ENCODE results near the gene SMIM28. TPM values are rescaled to one million over a fixed set of nuclear protein-coding genes. Genes with fewer than 3 reads are reported as not detected.

The SMIM28 gene
- total and polyA plus RNA-seq, 2 of the 4 experiments (the other 2 are of a cell fraction): not detected

DNA sequence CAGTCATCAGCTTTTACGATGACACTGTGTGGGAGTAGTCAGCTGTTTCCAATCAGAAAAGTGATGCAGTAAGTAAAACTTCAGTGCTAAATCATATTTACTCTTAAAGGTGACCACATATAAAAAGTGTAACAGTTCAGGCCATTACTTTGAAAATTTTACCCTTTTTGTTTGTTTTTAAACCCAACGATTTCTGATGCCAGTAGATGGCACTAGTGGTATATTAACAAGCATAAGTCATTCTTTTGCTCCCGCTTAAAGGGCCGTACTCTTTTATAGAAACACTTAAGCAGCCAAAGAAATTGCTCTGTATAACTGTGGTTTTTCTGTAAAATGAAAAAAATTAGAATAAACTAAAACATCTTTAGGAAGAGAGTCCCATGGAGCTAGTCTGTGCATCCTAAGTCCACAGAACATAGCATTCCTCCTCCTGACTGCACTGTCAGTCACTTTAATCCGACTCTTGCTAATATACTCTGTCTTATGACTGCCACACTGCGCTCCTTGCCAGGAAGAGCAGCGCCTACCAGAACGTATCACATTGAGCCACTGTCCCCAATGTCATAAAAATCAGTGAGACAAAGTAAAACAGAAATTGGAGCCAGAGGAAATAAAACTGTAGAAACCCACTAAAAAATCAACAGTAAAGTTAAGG, 51.4 kb downstream of the SMIM28 start:
- Histone ChIP-seq H3K56ac (ENCODE audit: extremely low read depth, insufficient read depth, low read length) (no peak overlapping the region), H3K9me3 (ENCODE audit: control insufficient read depth, insufficient read depth, low read length) (no peaks in the 10 kb centered on the region), H4K5ac (ENCODE audit: low read depth, low read length) (no peak overlapping the region), H3K4me2 (ENCODE audit: low read depth, low read length) (no peak overlapping the region), H3K79me1 (ENCODE audit: low read depth in 1 of 2, low read length in 2 of 2) (no peaks in the 10 kb centered on the region), H3K4me3 (ENCODE audit: insufficient read depth, low read depth, low read length) (no peak overlapping the region), H4K20me1 (ENCODE audit: insufficient read depth, low read length) (no peaks in the 10 kb centered on the region), H3K9ac (ENCODE audit: low read depth, low read length) (no peak overlapping the region), H3K23ac (ENCODE audit: low read depth, low read length) (no peak overlapping the region), H3K18ac (ENCODE audit: low read depth, low read length) (no peak overlapping the region), H3K4ac (ENCODE audit: low read depth, low read length) (no peak overlapping the region), H3K4me1 (ENCODE audit: control insufficient read depth, insufficient read depth, low read length) (peaks cover 5% of the 10 kb centered on the region; the same call in 1 of the 2 replicates), H3K27me3 (ENCODE audit: control insufficient read depth, insufficient read depth, low read length) (no peaks in the 10 kb centered on the region), H2BK5ac (ENCODE audit: low read depth, low read length, poor library complexity, severe bottlenecking) (no peak overlapping the region), H4K91ac (ENCODE audit: insufficient read depth, low read depth, low read length) (no peak overlapping the region), H2BK20ac (ENCODE audit: low read depth, low read length) (no peak overlapping the region), H2AFZ (replicated peaks; ENCODE audit: low read length, poor library complexity) (no peak overlapping the region), H2BK15ac (ENCODE audit: low read depth, low read length) (no peak overlapping the region), H3K36me3 (ENCODE audit: control insufficient read depth, insufficient read depth, low read length) (peaks cover 15% of the 10 kb centered on the region), H3K14ac (replicated peaks; ENCODE audit: low read depth, low read length) (no peak overlapping the region), H3K9me1 (ENCODE audit: insufficient read depth, low read length) (no peaks in the 10 kb centered on the region), H4K8ac (ENCODE audit: low read depth in 2 of 2, low read length in 2 of 2) (0 out of 4 replicates have a peak overlapping the region, but pooled peaks of 1 of the 2 experiments have one; percentile 1), H2BK120ac (ENCODE audit: low read depth, low read length) (no peak overlapping the region), H2AK9ac (replicated peaks; ENCODE audit: low read depth, low read length, poor library complexity) (no peak overlapping the region), H2AK5ac (ENCODE audit: low read depth, low read length) (no peak overlapping the region), H3K27ac (ENCODE audit: insufficient read depth, low read length) (no peak overlapping the region)
- dilution Hi-C loops (cut with HindIII; ENCODE audit: low sequenced_read_pairs, unreplicated experiment): no loop called here
- ChIA-PET POLR2A (ENCODE audit: unreplicated experiment) (no interaction called here), CTCF (interaction anchor here (0.8 to 2.5 kb wide), 6 partner anchors 78 to 157 kb away, joined by 3 to 8 read pairs (median 3); no protein-coding TSS in a partner anchor)
- ATAC-seq (ENCODE audit: low read depth) (peak; percentile 76), DNase-seq (peak; percentile 77)
- BruUV-seq (replicated peaks): no TSS peak
- TF ChIP-seq SMC3 (IDR thresholded peaks at IDR 0.05; ENCODE audit: low read depth, low read length) (peak; percentile 81), RAD21 (IDR thresholded peaks at IDR 0.05; ENCODE audit: low read length) (peak; percentile 80)
- TF ChIP-seq, protein P1, sequence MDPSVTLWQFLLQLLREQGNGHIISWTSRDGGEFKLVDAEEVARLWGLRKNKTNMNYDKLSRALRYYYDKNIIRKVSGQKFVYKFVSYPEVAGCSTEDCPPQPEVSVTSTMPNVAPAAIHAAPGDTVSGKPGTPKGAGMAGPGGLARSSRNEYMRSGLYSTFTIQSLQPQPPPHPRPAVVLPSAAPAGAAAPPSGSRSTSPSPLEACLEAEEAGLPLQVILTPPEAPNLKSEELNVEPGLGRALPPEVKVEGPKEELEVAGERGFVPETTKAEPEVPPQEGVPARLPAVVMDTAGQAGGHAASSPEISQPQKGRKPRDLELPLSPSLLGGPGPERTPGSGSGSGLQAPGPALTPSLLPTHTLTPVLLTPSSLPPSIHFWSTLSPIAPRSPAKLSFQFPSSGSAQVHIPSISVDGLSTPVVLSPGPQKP (IDR thresholded peaks at IDR 0.05; ENCODE audit: borderline replicate concordance, low read depth, low read length): no peak
- TF ChIP-seq, protein P2, sequence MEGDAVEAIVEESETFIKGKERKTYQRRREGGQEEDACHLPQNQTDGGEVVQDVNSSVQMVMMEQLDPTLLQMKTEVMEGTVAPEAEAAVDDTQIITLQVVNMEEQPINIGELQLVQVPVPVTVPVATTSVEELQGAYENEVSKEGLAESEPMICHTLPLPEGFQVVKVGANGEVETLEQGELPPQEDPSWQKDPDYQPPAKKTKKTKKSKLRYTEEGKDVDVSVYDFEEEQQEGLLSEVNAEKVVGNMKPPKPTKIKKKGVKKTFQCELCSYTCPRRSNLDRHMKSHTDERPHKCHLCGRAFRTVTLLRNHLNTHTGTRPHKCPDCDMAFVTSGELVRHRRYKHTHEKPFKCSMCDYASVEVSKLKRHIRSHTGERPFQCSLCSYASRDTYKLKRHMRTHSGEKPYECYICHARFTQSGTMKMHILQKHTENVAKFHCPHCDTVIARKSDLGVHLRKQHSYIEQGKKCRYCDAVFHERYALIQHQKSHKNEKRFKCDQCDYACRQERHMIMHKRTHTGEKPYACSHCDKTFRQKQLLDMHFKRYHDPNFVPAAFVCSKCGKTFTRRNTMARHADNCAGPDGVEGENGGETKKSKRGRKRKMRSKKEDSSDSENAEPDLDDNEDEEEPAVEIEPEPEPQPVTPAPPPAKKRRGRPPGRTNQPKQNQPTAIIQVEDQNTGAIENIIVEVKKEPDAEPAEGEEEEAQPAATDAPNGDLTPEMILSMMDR (conservative IDR thresholded peaks at IDR 0.05; ENCODE audit: low read depth, low read length): peak; percentile 80
- WGBS, 2 experiments (ENCODE audit: extremely low coverage in 2 of 2, insufficient read length in 1 of 2): no CpG with 5 or more reads among the region's 8 CpGs
- intact Hi-C loops (cut with micrococcal nuclease): loop anchor here (1.0 to 10.0 kb wide), 4 partner anchors 80 to 338 kb away; no protein-coding TSS in a partner anchor
- in situ Hi-C loops (cut with MboI; ENCODE audit: low sequenced_read_pairs): no loop called here
